ENCODE data around the gene OR51F1.

The OR51F1 gene

DNA sequence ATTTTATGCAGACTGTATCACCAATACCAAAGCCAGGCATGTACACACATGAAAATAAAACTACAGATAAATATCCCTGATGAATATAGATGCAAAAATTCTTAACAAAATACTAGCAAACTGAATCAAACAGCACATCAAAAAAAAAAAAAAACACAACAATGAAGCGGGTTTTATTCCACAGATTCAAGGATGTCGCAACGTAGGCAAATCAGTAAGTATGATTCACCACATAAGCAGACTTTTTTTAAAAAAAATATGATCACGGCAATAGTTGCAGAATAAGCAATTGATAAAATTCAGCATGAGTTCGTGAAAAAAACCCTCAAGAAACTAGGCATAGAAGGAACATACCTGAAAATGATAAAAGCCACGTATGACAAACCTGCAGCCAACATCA lies 21.3 kb downstream of the OR51F1 start:
- TF ChIP-seq TAF1 (IDR thresholded peaks at IDR 0.05; ENCODE audit: borderline replicate concordance, insufficient read depth, low read length) (no peak), SIN3A (IDR thresholded peaks at IDR 0.05; ENCODE audit: borderline replicate concordance, insufficient read depth, low read length) (no peak), FOXP2 (optimal IDR thresholded peaks at IDR 0.05; ENCODE audit: borderline replicate concordance, extremely low read depth, extremely low read length, insufficient read depth) (no peak), POLR2AphosphoS5 (IDR thresholded peaks at IDR 0.05; ENCODE audit: low read depth, low read length) (no peak)
- TF ChIP-seq, protein P1, sequence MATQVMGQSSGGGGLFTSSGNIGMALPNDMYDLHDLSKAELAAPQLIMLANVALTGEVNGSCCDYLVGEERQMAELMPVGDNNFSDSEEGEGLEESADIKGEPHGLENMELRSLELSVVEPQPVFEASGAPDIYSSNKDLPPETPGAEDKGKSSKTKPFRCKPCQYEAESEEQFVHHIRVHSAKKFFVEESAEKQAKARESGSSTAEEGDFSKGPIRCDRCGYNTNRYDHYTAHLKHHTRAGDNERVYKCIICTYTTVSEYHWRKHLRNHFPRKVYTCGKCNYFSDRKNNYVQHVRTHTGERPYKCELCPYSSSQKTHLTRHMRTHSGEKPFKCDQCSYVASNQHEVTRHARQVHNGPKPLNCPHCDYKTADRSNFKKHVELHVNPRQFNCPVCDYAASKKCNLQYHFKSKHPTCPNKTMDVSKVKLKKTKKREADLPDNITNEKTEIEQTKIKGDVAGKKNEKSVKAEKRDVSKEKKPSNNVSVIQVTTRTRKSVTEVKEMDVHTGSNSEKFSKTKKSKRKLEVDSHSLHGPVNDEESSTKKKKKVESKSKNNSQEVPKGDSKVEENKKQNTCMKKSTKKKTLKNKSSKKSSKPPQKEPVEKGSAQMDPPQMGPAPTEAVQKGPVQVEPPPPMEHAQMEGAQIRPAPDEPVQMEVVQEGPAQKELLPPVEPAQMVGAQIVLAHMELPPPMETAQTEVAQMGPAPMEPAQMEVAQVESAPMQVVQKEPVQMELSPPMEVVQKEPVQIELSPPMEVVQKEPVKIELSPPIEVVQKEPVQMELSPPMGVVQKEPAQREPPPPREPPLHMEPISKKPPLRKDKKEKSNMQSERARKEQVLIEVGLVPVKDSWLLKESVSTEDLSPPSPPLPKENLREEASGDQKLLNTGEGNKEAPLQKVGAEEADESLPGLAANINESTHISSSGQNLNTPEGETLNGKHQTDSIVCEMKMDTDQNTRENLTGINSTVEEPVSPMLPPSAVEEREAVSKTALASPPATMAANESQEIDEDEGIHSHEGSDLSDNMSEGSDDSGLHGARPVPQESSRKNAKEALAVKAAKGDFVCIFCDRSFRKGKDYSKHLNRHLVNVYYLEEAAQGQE (IDR thresholded peaks at IDR 0.05; ENCODE audit: insufficient read depth in 1 of 2, low read depth in 2 of 2, low read length in 2 of 2), result no peak

- TF ChIP-seq SIN3A (IDR thresholded peaks at IDR 0.05; ENCODE audit: borderline replicate concordance, insufficient read depth, low read length), result no peak
- TF ChIP-seq TAF1 (IDR thresholded peaks at IDR 0.05; ENCODE audit: borderline replicate concordance, insufficient read depth, low read length), result no peak
- no peak for TF ChIP-seq POLR2AphosphoS5 (IDR thresholded peaks at IDR 0.05; ENCODE audit: low read depth, low read length)
- TF ChIP-seq, protein P1 (IDR thresholded peaks at IDR 0.05; ENCODE audit: insufficient read depth in 1 of 2, low read depth in 2 of 2, low read length in 2 of 2), result no peak
- no peak for TF ChIP-seq FOXP2 (optimal IDR thresholded peaks at IDR 0.05; ENCODE audit: borderline replicate concordance, extremely low read depth, extremely low read length, insufficient read depth)
Measured at GRCh38 chr11:4740735-4741134, 29.0 kb downstream of the OR51F1 start.

DNA sequence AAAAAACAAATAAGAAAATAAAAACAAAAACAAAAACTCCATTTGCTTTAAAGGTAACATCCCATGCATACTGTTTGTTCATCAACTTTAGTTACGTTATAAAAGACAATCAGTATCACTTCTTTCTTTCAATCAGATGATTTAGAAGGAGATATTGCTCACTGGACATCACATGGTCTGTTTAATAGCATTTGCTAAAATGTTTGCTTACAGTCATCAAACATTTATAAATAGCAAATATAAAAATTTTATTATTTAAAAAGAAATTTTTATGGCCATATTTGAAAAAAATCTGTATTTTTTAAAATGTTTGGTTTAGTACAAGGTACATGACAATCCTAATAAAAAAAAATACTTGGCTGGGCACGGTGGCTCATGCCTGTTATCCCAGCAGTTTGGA lies 42.6 kb downstream of the OR51F1 start:
- no peak for TF ChIP-seq SIN3A (IDR thresholded peaks at IDR 0.05; ENCODE audit: borderline replicate concordance, insufficient read depth, low read length)
- no peak for TF ChIP-seq TAF1 (IDR thresholded peaks at IDR 0.05; ENCODE audit: borderline replicate concordance, insufficient read depth, low read length)
- TF ChIP-seq, protein P1 (IDR thresholded peaks at IDR 0.05; ENCODE audit: insufficient read depth in 1 of 2, low read depth in 2 of 2, low read length in 2 of 2), result no peak
- TF ChIP-seq FOXP2 (optimal IDR thresholded peaks at IDR 0.05; ENCODE audit: borderline replicate concordance, extremely low read depth, extremely low read length, insufficient read depth), result no peak
- no peak for TF ChIP-seq POLR2AphosphoS5 (IDR thresholded peaks at IDR 0.05; ENCODE audit: low read depth, low read length)
